Rectal smooth muscle tissue (tissue), 1 donor: Measurements from ENCODE around the gene STPG2.

Source experiments
- H3K27ac ChIP-seq: one replicate; pipeline ENCODE4 v1.7.0; 2013; ENCODE audit warnings: low read depth, low read length, inconsistent platforms
- H3K27me3 ChIP-seq: one replicate; pipeline ENCODE4 v1.7.0; 2013; ENCODE audit warnings: low read length; ENCODE audit not compliant: control insufficient read depth, insufficient read depth
- H3K36me3 ChIP-seq: one replicate; pipeline ENCODE4 v1.7.0; 2013; ENCODE audit warnings: low read length; ENCODE audit not compliant: control insufficient read depth, insufficient read depth
- H3K4me1 ChIP-seq: one replicate; pipeline ENCODE4 v1.7.0; 2013; ENCODE audit warnings: low read length; ENCODE audit not compliant: control insufficient read depth, insufficient read depth
- H3K4me3 ChIP-seq: one replicate; pipeline ENCODE4 v1.7.0; 2013; ENCODE audit warnings: low read length
- H3K9ac ChIP-seq: one replicate; pipeline ENCODE4 v1.7.0; 2013; ENCODE audit warnings: low read length

STPG2 gene

GRCh38 chr4:98126141-98126540 is 17.1 kb downstream of the STPG2 start:
- H3K4me3 ChIP-seq, result no peak overlapping the region
- no peaks in the 10 kb centered on the region for H3K36me3 ChIP-seq
- no peak overlapping the region for H3K27ac ChIP-seq
- no peaks in the 10 kb centered on the region for H3K27me3 ChIP-seq
- H3K4me1 ChIP-seq, result no peaks in the 10 kb centered on the region
- no peak overlapping the region for H3K9ac ChIP-seq

- H3K27me3 ChIP-seq, result no peaks in the 10 kb centered on the region
- H3K36me3 ChIP-seq, result no peaks in the 10 kb centered on the region
- H3K4me1 ChIP-seq, result no peaks in the 10 kb centered on the region
- no peak overlapping the region for H3K4me3 ChIP-seq
- no peak overlapping the region for H3K9ac ChIP-seq
- H3K27ac ChIP-seq, result no peak overlapping the region
Measured at GRCh38 chr4:98125585-98125984, 17.7 kb downstream of the STPG2 start.

- no peak overlapping the region for H3K9ac ChIP-seq
- no peaks in the 10 kb centered on the region for H3K27me3 ChIP-seq
- no peak overlapping the region for H3K4me3 ChIP-seq
- no peak overlapping the region for H3K27ac ChIP-seq
- H3K4me1 ChIP-seq, result no peaks in the 10 kb centered on the region
- H3K36me3 ChIP-seq, result no peaks in the 10 kb centered on the region
Measured at GRCh38 chr4:98117363-98117762, 25.9 kb downstream of the STPG2 start.

GRCh38 chr4:98113012-98113411 is 30.3 kb downstream of the STPG2 start:
- H3K4me3 ChIP-seq, result no peak overlapping the region
- no peak overlapping the region for H3K27ac ChIP-seq
- H3K36me3 ChIP-seq, result no peaks in the 10 kb centered on the region
- no peaks in the 10 kb centered on the region for H3K4me1 ChIP-seq
- no peaks in the 10 kb centered on the region for H3K27me3 ChIP-seq
- no peak overlapping the region for H3K9ac ChIP-seq

DNA sequence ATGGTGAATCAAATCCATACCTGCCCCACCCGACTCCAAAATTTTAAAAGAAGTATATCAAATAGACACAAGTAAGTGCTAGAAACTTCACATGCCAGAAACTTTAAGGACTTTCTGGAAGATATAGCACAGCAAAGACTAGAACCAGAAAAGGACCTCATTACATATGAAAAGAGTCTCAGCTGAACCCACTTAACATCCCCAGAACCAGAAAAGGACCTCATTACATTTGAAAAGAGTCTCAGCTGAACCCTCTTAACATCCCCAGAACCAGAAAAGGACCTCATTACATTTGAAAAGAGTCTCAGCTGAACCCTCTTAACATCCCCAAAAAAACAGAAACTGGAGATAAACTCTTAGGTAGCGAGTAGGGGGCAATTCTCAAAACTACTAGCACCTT is 32.3 kb downstream of the STPG2 start:
- H3K4me1 ChIP-seq, result no peaks in the 10 kb centered on the region
- H3K4me3 ChIP-seq, result no peak overlapping the region
- H3K36me3 ChIP-seq, result no peaks in the 10 kb centered on the region
- no peaks in the 10 kb centered on the region for H3K27me3 ChIP-seq
- no peak overlapping the region for H3K9ac ChIP-seq
- H3K27ac ChIP-seq, result no peak overlapping the region

GRCh38 chr4:98110214-98110613 is 33.1 kb downstream of the STPG2 start:
- Histone ChIP-seq H3K27ac (no peak overlapping the region), H3K4me3 (no peak overlapping the region), H3K4me1 (no peaks in the 10 kb centered on the region)

DNA sequence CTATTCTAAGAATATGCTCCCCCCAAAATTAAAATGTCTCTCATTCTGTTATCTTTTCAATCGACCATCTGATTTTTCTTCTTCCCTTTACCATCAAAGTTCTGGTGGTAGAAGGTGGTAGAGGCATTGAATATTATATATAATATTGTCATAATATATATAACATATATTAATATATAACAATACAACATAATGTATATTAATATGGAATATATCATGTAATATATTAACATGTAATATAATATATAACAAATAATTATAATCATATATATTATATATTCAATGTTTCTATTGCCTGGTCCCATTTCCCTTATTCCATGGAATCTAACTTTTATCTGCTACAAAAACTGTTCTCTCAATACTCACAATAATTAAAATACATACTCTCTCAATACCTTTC is 40.6 kb downstream of the STPG2 start:
- Histone ChIP-seq H3K36me3 (no peaks in the 10 kb centered on the region), H3K9ac (no peak overlapping the region), H3K4me1 (no peaks in the 10 kb centered on the region), H3K27me3 (no peaks in the 10 kb centered on the region), H3K27ac (no peak overlapping the region), H3K4me3 (no peak overlapping the region)

More at GRCh38 chr4:98110214-98110613, 33.1 kb downstream of the STPG2 start:
- no peaks in the 10 kb centered on the region for H3K27me3 ChIP-seq
- H3K36me3 ChIP-seq, result no peaks in the 10 kb centered on the region
- H3K9ac ChIP-seq, result no peak overlapping the region

DNA sequence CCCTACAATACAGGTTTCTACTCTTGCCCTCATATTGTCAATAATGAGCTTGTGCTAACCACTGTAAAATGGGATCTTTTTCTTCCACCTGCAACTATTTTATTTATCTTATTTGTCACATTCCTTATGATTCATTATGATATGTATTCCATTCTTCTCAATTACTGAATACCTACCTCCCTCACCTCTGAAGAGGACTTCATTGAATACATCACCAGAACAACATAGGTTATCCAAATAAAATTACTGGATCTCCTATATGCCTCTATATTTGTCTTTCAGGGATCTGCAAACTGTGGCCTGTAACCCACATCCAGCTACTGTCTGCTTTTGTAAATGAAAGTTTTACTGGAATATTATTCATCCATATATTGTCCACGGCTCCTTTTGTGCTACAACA is 41.3 kb downstream of the STPG2 start:
- H3K27me3 ChIP-seq, result no peaks in the 10 kb centered on the region
- H3K27ac ChIP-seq, result no peak overlapping the region

DNA sequence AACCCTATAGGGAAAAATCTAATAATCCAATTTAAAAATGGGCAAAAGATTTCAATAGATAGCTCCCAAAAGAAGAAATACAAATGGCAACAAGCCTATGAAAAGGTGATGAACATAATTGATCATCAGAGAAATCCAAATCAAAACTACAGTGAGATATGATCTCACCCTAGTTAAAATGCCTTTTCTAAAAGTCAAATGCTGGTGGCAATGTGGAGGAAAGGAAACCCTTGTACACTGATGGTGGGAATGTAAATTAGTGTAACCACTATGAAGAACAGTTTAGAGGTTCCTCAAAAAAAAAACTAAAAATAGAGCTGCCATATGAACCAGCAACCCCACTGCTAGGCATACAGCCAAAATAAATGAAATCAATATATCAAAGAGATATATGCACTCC is 44.5 kb downstream of the STPG2 start:
- H3K27me3 ChIP-seq, result no peaks in the 10 kb centered on the region
- no peaks in the 10 kb centered on the region for H3K36me3 ChIP-seq
- H3K27ac ChIP-seq, result no peak overlapping the region
- no peaks in the 10 kb centered on the region for H3K4me1 ChIP-seq
- no peak overlapping the region for H3K9ac ChIP-seq
- no peak overlapping the region for H3K4me3 ChIP-seq

More for the DNA sequence above, 41.3 kb downstream of the STPG2 start:
- Histone ChIP-seq H3K4me1 (no peaks in the 10 kb centered on the region), H3K4me3 (no peak overlapping the region), H3K36me3 (no peaks in the 10 kb centered on the region), H3K9ac (no peak overlapping the region)

GRCh38 chr4:98094118-98094517 is 49.2 kb downstream of the STPG2 start:
- Histone ChIP-seq H3K4me1 (no peaks in the 10 kb centered on the region), H3K9ac (no peak overlapping the region), H3K27ac (no peak overlapping the region), H3K36me3 (no peaks in the 10 kb centered on the region), H3K4me3 (no peak overlapping the region), H3K27me3 (no peaks in the 10 kb centered on the region)

- no peaks in the 10 kb centered on the region for H3K4me1 ChIP-seq
- H3K27ac ChIP-seq, result no peak overlapping the region
- no peak overlapping the region for H3K9ac ChIP-seq
- H3K36me3 ChIP-seq, result no peaks in the 10 kb centered on the region
- no peaks in the 10 kb centered on the region for H3K27me3 ChIP-seq
- no peak overlapping the region for H3K4me3 ChIP-seq
Measured at GRCh38 chr4:98093662-98094061, 49.6 kb downstream of the STPG2 start.

- no peak overlapping the region for H3K27ac ChIP-seq
- H3K4me1 ChIP-seq, result no peaks in the 10 kb centered on the region
- no peaks in the 10 kb centered on the region for H3K27me3 ChIP-seq
- no peaks in the 10 kb centered on the region for H3K36me3 ChIP-seq
- no peak overlapping the region for H3K4me3 ChIP-seq
- H3K9ac ChIP-seq, result no peak overlapping the region
Measured at GRCh38 chr4:98092833-98093439, 50.3 kb downstream of the STPG2 start.

DNA sequence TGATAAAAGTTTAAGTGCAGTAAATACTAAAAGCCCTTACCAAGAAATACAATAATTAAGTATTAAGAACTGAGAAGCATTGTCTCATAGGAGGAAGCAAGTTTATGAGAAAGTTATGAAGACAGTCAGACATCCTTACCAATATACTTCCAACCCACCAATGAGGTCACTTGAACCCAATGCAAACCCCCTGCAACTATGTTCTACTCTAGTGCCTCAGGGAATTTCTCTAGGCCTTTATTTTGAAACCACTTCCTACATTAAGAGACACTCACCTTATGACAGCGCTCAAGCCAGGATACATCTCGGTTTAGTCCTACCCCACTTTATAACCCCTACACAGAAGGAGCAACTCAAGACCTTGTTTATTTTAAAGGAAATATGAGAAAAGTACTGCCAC is 61.3 kb downstream of the STPG2 start:
- Histone ChIP-seq H3K27ac (no peak overlapping the region), H3K36me3 (no peaks in the 10 kb centered on the region), H3K4me3 (no peak overlapping the region), H3K27me3 (no peaks in the 10 kb centered on the region), H3K4me1 (no peaks in the 10 kb centered on the region), H3K9ac (no peak overlapping the region)
